DMS153 treated with DMSO at 0.1 percent for 48 hours (cell line): ENCODE measurements around the gene CHMP1A.
"Not testable (repeated sequence)": the region's sequence is repeated elsewhere in the genome, so short reads cannot be mapped to it uniquely, and the experiment has no call there.

Experiments used
- DNase-seq: peaks from one replicate; lab custom pipeline; 2025; ENCODE audit not compliant: unreplicated experiment; lab: John Stamatoyannopoulos, UW

The CHMP1A gene

DNA sequence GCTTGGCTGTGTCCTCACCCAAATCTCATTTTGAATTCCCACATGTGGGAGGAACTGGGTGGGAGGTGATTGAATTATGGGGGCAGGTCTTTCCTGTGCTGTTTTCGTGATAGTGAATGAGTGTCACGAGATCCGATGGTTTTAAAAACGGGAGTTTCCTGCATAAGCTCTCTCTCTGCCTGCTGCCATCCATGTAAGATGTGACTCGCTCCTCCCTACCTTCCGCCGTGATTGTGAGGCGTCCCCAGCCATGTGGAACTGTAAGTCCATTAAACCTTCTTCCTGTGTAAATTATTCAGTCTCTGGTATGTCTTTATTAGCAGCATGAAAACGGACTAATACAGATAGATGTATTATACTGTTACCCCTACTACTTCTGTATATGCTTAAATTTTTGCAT lies 3.7 kb upstream of the CHMP1A start:
- DNase-seq, result no peak

DNA sequence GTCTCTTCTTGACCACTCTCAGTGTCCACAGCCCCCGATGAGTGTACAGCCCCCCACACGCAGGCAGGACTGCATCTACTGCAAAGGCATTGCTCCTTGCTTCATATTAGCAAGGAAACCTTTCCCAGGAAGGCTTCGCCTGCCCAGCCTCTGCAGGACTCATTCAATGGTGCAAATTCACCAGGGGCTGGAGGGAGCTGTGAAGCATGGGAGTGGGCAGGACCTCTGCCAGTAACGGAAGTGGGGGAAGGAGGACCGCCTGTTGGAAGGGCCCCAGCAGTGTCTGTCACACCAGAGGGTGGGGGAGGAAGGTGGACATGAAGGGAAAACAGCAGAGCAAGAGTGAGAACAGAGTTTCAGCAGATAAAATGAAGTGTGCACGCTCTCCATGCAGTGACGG lies 2.6 kb upstream of the CHMP1A start:
- no peak for DNase-seq

GRCh38 chr16:89658221-89658879 lies 842 bp upstream of the CHMP1A start:
- DNase-seq, result no peak

DNA sequence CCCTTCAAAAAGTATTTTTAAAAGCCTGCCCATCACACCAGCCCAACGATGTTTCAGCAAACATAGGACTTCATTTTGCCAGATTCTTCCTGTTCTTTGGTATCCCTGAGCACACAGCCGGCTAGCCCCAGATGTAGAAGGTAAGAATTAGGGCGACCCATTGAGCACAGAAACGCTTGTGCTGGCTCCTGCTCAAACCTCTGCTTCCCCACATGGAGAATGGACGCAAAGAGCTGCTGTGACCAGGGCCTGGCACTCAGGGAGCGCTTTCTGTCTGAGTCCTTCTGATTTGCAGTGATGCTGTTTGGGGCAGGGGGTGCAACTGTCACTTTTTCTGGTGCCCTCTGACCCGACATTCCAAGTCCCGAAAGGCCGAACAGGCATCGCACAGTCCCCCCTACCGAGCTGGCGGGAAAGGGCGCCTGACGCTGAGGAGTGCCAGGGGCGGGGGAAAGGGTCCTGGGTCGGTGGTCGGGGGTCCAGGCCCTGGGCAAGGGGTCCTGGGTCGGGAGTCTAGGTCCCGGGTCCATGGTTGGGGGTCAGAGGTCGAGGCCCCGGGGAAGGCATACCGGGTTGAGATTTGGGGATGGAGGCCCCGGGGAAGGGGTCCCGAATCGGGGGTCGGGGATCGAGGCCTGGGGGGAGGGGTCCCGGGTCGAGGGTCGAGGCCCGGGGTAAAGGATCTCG lies 930 bp downstream of the CHMP1A start:
- no peak for DNase-seq

DNA sequence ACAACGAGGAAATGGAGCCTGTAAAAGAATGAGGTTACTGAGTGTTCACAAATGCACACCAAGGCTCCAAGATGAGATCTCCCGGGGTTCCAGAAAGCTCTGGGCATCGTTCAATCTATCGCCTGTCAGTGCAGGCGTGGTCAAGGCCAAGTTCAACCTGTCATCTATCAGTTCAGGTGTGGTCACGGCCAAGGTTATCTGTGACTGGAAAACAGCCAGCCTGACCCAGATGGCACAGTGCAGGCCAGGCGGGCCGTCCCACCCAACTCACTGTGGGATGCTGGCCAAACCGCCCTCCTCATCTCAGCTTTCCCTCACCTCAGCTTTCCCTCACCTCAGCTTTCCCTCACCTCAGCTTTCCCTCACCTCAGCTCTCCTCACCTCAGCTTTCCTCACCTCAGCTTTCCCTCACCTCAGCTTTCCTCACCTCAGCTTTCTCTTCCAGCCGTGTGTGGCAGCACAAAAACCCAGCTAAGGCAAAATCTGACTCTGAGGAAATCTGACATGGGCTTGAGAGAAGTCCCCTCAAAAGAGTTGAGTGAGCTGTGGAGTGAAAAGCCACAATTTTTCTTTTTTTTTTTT lies 2.4 kb downstream of the CHMP1A start:
- DNase-seq, result no peak

- DNase-seq, result no peak
Observed at GRCh38 chr16:89653656-89654295, 3.7 kb downstream of the CHMP1A start.

GRCh38 chr16:89651584-89651983 lies 5.9 kb downstream of the CHMP1A start:
- no peak for DNase-seq

- no peak for DNase-seq
Observed at GRCh38 chr16:89646906-89647305, 10.6 kb downstream of the CHMP1A start.

- no peak for DNase-seq
Observed at GRCh38 chr16:89646270-89646669, 11.2 kb downstream of the CHMP1A start.

- no peak for DNase-seq
Observed at GRCh38 chr16:89645122-89645521, 12.4 kb downstream of the CHMP1A start.

DNA sequence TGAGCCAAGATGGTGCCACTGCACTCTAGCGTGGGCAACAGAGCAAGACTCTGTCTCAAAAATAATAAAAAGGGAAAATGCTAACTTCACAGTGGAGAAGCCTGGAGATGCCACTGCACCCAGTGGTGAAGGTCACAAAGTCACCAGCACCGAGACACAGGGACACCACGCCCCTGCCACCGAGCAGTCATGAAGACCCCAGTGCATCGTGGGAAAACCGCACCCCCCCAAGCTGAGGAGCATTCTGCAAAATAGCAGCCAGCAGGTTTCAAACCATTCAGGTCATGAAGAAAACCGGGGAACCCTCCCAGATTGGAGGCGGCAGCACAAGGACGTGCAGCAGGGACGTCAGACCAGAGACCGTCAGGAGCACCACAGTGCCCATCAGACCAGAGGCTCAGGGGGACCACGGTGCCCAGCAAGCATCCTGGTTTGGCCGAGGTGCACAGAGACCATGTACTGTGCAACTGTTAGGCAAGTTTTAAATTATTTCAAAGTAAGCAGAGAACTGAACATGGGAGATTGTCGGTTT lies 13.7 kb downstream of the CHMP1A start:
- DNase-seq, result no peak

- DNase-seq, result no peak
Observed at GRCh38 chr16:89642574-89642973, 14.9 kb downstream of the CHMP1A start.

DNA sequence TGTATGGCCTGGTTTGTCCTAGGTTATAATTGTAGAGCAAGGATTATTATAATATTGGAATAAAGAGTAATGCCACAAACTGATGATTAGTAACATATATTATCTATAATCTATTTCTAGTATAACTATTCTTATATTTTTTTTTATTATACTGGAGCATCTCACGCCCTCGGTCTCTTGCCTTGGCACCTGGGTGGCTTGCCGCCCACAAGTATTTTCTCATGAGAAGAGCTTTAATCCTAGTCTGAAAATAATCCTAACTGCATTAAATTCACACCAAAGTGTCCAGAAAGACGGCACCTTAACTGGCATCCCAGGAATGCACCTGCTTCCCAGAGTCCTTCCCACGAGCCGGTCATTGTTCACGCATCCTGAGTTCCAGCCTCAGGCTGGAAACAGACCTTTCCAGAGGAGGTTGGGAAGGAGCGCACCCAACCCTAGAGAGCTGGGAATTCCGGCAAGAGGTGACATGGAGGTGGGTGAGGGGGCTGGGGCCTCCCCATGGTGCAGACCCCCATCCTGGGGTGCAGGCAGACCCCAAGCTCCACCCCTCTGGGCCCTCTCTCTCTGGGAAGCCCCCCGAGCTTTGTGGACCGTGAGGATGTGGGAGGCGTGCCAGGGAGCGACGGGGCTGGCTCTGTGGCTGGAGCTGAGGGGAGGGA lies 15.9 kb downstream of the CHMP1A start:
- DNase-seq, result no peak

DNA sequence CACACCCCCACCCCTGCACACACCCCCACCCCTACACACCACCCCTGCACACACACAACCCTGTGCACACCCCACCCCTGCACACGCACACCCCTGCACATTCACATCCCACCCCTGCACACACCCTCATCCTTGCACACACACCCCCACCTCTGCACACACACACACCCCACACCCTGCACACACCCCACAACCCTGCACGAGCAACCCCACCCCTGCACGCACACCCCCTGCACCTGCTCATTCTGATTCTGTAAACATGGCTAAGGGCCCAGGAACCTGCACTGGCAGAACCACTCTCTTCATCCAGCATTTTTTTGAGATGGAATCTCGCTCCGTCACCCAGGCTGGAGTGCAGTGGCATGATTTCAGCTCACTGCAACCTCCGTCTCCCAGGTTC lies 18.1 kb downstream of the CHMP1A start:
- no peak for DNase-seq

- no peak for DNase-seq
Observed at GRCh38 chr16:89638455-89638854, 19.1 kb downstream of the CHMP1A start.

- no peak for DNase-seq
Observed at GRCh38 chr16:89637379-89637778, 20.1 kb downstream of the CHMP1A start.

- DNase-seq, result no peak
Observed at GRCh38 chr16:89636663-89637062, 20.8 kb downstream of the CHMP1A start.

DNA sequence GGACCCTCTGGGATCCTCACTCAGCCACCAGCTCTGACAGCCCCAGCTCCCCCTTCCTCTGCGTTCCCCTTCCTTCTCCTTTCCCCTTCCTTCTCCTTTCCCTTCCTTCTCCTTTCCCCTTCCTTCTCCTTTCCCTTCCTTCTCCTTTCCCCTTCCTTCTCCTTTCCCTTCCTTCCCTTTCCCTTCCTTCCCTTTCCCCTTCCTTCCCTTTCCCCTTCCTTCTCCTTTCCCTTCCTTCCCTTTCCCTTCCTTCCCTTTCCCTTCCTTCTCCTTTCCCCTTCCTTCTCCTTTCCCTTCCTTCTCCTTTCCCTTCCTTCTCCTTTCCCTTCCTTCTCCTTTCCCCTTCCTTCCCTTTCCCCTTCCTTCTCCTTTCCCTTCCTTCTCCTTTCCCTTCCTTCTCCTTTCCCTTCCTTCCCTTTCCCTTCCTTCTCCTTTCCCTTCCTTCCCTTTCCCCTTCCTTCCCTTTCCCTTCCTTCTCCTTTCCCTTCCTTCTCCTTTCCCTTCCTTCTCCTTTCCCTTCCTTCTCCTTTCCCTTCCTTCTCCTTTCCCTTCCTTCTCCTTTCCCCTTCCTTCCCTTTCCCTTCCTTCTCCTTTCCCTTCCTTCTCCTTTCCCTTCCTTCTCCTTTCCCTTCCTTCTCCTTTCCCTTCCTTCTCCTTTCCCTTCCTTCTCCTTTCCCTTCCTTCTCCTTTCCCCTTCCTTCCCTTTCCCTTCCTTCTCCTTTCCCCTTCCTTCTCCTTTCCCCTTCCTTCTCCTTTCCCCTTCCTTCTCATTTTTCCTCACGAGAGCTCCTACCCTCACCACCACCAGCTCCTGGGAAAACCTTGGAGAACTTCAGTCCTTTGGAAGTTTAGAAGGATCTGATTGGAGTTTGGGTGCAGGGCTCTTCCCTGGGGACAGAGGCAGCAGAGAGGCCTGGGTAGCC lies 22.8 kb downstream of the CHMP1A start:
- DNase-seq, result not testable (repeated sequence)

DNA sequence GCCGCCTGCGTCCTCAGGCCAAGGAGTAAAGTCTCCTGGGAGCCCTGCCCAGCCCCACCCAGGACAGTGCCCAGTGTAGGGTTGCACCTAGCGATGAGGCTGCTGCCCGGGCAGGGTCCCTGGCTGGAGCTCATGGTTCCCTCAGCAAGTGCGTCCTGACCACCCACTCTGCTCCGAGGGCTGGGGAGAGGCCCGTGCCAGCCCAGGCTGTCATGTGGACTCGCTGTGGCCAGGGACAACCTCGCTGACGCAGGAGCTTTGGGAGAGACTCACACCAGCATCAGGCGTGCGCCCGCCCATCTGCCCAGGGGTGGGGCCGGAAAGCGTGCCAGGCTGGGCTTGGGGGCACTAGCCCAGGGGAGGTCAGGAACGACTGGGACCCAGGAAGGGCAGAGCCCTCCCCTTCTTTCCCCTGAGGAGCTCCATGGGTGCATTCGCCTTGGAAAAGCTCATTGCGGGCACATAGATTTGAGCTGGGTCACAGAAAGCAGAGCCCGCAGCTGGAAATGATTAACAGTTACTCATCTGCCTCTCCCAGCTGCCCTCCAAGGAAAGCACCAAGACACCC lies 24.4 kb downstream of the CHMP1A start:
- no peak for DNase-seq
